Stimulated activated naive CD8-positive, alpha-beta T cell treated with anti-CD3 and anti-CD28 coated beads, Interleukin-15, amount 100 ng/mL, for 72 hours (primary cell): ENCODE data around the gene ARHGEF11.

Experiments used
- ATAC-seq: fragments of 150-1000 bp; cut with Tn5 transposase; 2 replicates; pipeline ENCODE4 v1.10.0; 2021; ENCODE audit warnings: mild to moderate bottlenecking, moderate library complexity
- DNase-seq, 2 donors: peaks; one replicate each; pipeline ENCODE4 v3.0.0; 2021 to 2022
- H3K27ac Mint-ChIP-seq, 2 donors: one replicate each; pipeline ENCODE4 v1.8.0; 2022; ENCODE audit warnings: mild to moderate bottlenecking in 2 of 2, mixed read lengths in 2 of 2, moderate library complexity in 2 of 2
- H3K27me3 Mint-ChIP-seq: one replicate; pipeline ENCODE4 v1.8.0; 2022; ENCODE audit warnings: mixed read lengths
- H3K4me1 Mint-ChIP-seq: one replicate; pipeline ENCODE4 v1.8.0; 2022; ENCODE audit warnings: mild to moderate bottlenecking, mixed read lengths
- H3K4me3 Mint-ChIP-seq, 2 donors: one replicate each; pipeline ENCODE4 v1.8.0; 2022; ENCODE audit warnings: mild to moderate bottlenecking in 2 of 2, mixed read lengths in 2 of 2, moderate library complexity in 1 of 2
- H3K9me3 Mint-ChIP-seq, 2 donors: one replicate each; pipeline ENCODE4 v1.8.0; 2022; ENCODE audit warnings: mixed read lengths in 2 of 2

ARHGEF11 gene

DNA sequence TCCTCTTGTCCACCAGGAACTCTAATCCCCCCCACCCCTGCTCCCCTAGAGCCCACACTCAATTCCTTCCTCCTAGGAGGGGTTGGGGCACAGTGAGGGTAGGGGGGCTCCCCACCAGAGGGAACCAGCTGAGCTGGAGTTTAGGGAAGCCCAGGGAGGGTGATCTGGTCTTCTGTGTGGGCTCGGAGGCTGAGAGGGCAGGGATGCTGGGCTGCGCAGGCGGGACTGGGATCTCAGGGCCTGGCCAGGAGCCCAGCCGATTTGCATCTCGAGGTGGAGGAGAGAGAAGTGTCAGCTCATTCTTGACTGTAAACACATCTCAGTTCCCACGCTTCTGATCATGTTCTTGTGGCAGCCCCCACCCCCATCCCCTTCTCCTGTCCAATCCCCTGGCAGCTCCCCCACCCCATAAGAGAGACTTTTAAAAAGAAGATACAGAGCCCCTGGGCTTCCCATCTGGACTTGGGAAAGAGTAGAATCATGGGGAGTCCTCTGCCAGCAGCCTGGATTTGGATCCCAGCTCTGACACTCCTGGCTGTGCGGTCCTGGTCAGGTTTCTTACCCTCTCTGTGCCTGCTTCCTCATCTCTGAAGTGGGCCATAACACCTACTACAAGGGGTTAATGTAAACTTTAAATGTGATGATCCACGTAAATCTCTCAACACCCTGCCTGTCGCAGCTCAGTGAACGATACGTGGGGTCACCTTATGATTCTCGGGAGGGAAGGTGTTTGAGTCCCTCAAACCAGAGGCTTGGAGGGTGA lies 145.4 kb downstream of the ARHGEF11 start:
- Mint-ChIP-seq H3K4me1 (peaks cover 17% of the 10 kb centered on the region), H3K9me3 (no peaks in the 10 kb centered on the region), H3K27me3 (peaks cover 40% of the 10 kb centered on the region), H3K27ac (no peak overlapping the region), H3K4me3 (no peak overlapping the region)
- ATAC-seq (no peak), DNase-seq (no peak)

DNA sequence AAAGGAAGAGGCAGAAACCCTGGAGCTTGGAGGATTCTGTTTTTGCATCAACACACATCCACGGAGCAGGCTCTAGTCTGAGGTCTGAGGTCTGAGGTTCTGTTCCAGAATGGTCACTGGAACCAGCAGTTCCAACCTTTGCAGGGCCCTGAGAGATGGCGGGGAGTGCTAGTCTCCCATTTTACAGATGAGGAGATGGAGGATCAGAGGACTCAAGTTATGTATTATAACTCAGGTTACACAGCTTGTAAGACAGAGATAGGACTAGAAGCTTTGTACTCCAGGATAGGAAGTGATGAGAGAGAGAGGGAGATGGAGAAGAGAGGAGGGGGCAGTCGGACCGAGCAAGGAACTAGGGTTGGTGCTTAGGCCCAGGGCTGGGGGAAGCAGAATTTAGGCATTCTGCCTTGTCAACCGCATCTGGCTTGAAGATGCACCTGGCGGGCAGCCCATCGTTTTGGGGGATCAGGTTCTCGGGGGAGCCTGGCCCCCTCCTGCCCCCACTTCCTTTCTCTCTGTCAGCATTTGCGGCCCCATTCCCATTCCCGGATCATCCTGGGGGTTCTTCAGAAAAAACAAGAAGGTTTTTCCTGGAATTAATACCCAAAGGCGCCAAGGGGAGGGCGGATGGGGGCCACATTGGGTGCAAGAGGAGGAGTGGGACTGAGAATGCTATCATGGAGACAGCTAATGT lies 146.4 kb downstream of the ARHGEF11 start:
- ATAC-seq: no peak
- Mint-ChIP-seq H3K27ac (no peak overlapping the region), H3K27me3 (peaks cover 48% of the 10 kb centered on the region), H3K9me3 (no peaks in the 10 kb centered on the region), H3K4me3 (no peak overlapping the region), H3K4me1 (peaks cover 17% of the 10 kb centered on the region)
- no peak for DNase-seq

- H3K4me1 Mint-ChIP-seq: peaks cover 19% of the 10 kb centered on the region
- H3K27me3 Mint-ChIP-seq: peaks cover 57% of the 10 kb centered on the region
- H3K4me3 Mint-ChIP-seq: no peak overlapping the region
- DNase-seq (no peak), ATAC-seq (no peak)
- no peaks in the 10 kb centered on the region for H3K9me3 Mint-ChIP-seq
- H3K27ac Mint-ChIP-seq: no peak overlapping the region
Observed at GRCh38 chr1:156898161-156898566, 147.4 kb downstream of the ARHGEF11 start.

DNA sequence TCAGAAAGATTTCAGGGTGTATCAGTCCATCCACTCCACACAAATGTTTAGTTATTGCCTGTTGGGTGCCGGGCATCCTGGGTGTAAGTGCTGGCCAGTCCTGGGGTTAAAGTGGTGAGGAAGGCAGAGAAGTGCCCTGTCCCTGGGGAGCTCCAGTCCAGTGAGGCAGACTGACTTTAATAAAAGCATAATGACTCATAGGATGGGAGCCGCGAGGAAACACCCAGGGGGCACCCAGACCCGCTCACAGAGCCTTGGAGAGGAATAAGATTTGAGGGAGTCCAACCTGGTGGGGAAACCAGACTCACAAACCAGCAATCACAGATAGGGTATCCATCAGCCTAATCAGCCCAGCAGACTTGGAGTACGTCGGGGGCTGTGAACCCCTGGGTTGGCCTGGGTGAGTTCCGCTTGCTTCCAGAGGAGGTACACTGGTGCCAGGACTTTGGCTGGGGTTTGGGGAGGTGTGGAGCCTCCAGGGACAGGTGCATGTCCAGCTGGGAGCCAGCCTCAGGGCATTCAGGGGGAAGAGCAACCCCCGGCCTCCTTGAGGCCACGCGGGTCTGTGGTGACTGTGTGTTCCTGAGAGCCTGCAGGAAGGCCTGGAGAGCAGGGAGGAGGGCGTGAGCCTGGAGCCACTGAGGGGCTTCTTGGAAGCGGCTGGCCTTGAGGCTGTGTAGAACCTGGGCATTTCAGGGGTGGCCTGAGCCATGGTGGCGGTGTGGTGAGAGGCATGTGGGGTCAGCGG lies 148.3 kb downstream of the ARHGEF11 start:
- Mint-ChIP-seq H3K9me3 (no peaks in the 10 kb centered on the region), H3K4me1 (peaks cover 26% of the 10 kb centered on the region), H3K27ac (peak overlapping the region in 1 of 2 donors; percentile 61), H3K27me3 (peaks cover 64% of the 10 kb centered on the region), H3K4me3 (peak overlapping the region in 1 of 2 donors; percentile 12)
- DNase-seq: no peak
- no peak for ATAC-seq

DNA sequence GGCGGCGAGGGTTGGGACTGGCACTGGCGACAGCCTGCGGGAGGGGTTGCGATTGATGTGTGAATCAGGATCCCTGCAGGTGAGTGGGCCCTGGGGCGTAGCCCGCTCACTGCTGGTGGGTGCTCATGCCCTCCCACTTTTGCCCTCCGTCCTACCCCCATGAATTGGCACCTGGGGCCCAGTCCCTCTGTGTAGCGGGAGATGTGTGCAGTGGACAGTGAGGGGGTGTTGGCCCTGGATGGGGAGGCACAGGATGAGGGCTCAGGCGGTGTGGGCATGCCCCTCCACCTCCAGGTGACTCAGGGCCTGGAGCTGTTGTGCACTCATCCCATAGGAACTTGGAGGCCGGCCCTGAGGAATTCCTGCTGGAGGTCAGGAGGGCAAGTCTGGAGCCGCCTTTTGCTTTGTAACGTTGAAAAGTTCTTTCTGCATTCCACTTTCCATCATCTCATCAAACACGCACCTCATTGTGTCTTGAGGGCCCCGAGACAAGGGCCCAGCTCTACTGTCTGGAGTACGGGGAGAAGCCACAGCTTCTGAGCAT lies 149.0 kb downstream of the ARHGEF11 start:
- Mint-ChIP-seq H3K9me3 (no peaks in the 10 kb centered on the region), H3K4me1 (peaks cover 31% of the 10 kb centered on the region), H3K27me3 (peaks cover 71% of the 10 kb centered on the region), H3K4me3 (no peak overlapping the region), H3K27ac (no peak overlapping the region)
- ATAC-seq: no peak
- DNase-seq: no peak

- Mint-ChIP-seq H3K4me1 (peaks cover 31% of the 10 kb centered on the region), H3K27me3 (peaks cover 77% of the 10 kb centered on the region)
Observed at GRCh38 chr1:156895927-156896326, 149.6 kb downstream of the ARHGEF11 start.

DNA sequence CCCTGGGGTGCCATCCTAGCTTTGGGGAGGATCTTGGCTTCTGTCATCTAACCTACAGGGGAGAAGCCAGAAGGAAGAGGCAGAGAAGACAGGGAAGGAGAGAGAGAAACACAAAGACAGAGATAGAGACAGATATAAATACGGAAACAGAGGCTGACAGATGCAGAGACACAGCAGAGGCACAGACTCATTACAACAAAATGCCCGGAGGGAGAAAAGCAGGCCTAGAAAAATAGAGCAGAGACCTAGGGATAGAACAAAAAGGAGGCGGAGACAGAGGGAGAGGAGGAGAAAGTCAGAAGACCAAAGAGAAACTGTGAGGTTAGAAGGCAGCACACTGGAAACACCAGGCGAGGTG lies 150.1 kb downstream of the ARHGEF11 start:
- Mint-ChIP-seq H3K4me3 (no peak overlapping the region), H3K27ac (no peak overlapping the region), H3K27me3 (peaks cover 82% of the 10 kb centered on the region), H3K4me1 (peaks cover 31% of the 10 kb centered on the region), H3K9me3 (no peaks in the 10 kb centered on the region)
- ATAC-seq (no peak), DNase-seq (no peak)

More at GRCh38 chr1:156895927-156896326, 149.6 kb downstream of the ARHGEF11 start:
- ATAC-seq: no peak
- Mint-ChIP-seq H3K9me3 (no peaks in the 10 kb centered on the region), H3K4me3 (no peak overlapping the region), H3K27ac (no peak overlapping the region)
- no peak for DNase-seq

DNA sequence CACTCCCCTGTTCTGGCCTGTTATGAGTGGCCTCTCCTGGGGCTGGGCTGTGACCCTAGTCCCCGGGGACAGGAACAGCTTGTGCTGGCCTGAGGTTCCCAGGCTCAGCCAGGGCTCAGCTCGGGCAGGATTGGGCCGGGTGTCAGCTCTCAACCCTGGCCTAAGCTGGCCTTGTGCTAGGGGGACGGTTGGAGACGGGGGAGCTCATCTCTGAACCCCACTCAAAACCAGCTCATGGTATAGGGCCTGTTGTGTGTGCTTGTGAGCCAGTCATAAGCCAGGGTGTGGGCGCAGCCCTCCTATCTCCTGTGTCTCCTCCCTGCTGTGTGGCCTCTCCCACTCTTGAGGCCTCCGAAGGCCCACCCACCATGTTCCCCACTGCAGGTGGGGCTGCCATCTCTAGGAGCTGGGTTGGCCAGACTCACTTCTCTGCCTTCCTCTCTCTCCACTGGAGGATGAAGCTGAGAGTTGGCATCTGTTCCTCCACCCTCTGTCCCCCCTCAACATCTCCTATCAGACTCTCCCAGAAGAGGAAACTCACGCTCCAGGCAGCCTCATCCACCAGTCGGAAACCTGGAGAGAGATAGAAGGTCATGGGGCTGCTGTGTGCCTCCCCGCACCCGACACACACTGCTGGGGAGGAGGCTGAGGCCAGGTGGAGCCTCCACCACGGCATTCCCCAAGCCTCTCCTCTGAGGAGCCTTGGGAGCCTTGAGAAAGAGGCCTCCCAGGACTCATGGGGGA lies 150.7 kb downstream of the ARHGEF11 start:
- H3K4me3 Mint-ChIP-seq: no peak overlapping the region
- DNase-seq: no peak
- no peaks in the 10 kb centered on the region for H3K9me3 Mint-ChIP-seq
- H3K4me1 Mint-ChIP-seq: peaks cover 31% of the 10 kb centered on the region
- no peak overlapping the region for H3K27ac Mint-ChIP-seq
- ATAC-seq: no peak
- H3K27me3 Mint-ChIP-seq: peaks cover 88% of the 10 kb centered on the region

DNA sequence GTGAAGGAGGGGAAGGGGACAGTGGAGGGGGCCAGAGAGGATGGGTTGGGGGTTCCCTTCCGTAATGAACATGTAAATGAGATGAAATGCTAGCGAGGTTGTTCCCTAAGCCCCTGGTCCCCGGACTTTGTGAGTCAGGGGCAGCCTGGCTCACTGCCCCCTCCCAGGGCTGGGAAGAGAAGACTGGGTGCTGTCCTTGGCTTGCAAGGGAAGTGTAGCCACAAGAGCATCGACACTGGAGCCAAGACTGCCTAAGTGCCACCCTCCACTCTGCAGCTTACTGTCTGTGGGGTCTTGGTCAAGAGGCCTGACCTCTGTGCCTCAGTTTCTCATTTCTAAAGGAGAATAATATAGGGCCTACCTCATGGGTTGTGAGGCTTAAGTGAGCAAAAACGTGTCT lies 151.5 kb downstream of the ARHGEF11 start:
- H3K9me3 Mint-ChIP-seq: no peaks in the 10 kb centered on the region
- H3K27me3 Mint-ChIP-seq: peaks cover 91% of the 10 kb centered on the region
- peaks cover 31% of the 10 kb centered on the region for H3K4me1 Mint-ChIP-seq

GRCh38 chr1:156893048-156893953 lies 152.2 kb downstream of the ARHGEF11 start, which contains the start of gene PEAR1:
Gene PEAR1, plus strand, starts transcription at chr1:156893718. Its CDS starts 10,209 bp downstream, at chr1:156903927.
- peak; percentile 14 for ATAC-seq
- peak within 1 kb of the TSS; percentile 61 to 76 for H3K4me3 Mint-ChIP-seq

More for the DNA sequence above, 151.5 kb downstream of the ARHGEF11 start:
- ATAC-seq (no peak), DNase-seq (no peak)
- Mint-ChIP-seq H3K4me3 (no peak overlapping the region), H3K27ac (no peak overlapping the region)

DNA sequence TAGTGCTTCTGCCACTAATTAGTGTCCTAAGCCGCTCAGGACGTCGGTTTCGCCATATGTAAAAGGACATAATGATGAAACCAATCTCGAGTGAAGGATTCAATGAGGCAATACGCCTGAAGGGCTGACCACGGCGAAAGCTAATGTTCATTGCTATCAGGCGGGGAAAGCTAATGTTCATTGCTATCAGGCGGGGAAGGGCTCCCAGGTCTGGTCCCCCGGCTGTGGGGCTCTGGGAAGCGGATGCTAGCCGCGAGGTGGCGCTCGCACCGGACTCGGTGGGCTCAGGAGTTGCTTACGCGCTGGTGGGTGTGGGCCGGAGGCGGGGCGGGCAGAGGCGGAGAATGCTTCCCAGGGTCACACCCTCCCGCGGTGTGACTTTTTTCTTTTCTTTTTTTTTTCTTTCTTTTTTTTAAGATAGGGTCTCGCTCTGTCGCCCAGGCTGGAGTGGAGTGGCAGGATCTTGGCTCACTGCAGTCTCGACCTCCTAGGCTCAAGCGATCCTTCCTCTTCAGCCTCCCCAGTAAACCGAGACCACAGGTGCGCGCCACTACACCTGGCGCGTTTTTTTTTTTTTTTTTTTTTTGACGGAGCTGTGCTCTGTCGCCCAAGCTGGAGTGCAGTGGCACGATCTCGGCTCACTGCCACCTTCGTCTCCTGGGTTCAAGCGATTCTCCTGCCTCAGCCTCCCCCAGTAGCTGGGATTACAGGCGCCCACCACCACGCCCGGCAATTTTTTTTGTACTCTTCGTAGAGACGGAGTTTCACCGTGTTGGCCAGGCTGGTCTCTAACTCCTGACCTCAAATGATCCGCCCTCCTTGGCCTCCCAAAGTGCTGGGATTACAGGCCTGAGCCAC lies 153.1 kb downstream of the ARHGEF11 start:
- Mint-ChIP-seq H3K27ac (no peak overlapping the region), H3K9me3 (no peaks in the 10 kb centered on the region), H3K27me3 (peaks cover 91% of the 10 kb centered on the region), H3K4me3 (peak overlapping the region; percentile 61 to 76), H3K4me1 (peaks cover 19% of the 10 kb centered on the region)
- peak; percentile 86 to 87 for DNase-seq
- ATAC-seq: peak; percentile 94

More at GRCh38 chr1:156893048-156893953, 152.2 kb downstream of the ARHGEF11 start, which contains the start of gene PEAR1:
- H3K27me3 Mint-ChIP-seq: peaks cover 91% of the 10 kb centered on the region
- DNase-seq: no peak
- no peak within 1 kb of the TSS for H3K27ac Mint-ChIP-seq
- peaks cover 26% of the 10 kb centered on the region for H3K4me1 Mint-ChIP-seq
- H3K9me3 Mint-ChIP-seq: no peaks in the 10 kb centered on the region

GRCh38 chr1:156889802-156890580 lies 155.6 kb downstream of the ARHGEF11 start:
- DNase-seq: peak; percentile 35 to 47
- no peaks in the 10 kb centered on the region for H3K9me3 Mint-ChIP-seq
- H3K4me3 Mint-ChIP-seq: no peak overlapping the region
- peaks cover 14% of the 10 kb centered on the region for H3K4me1 Mint-ChIP-seq
- H3K27ac Mint-ChIP-seq: no peak overlapping the region
- no peak for ATAC-seq
- H3K27me3 Mint-ChIP-seq: peaks cover 87% of the 10 kb centered on the region

DNA sequence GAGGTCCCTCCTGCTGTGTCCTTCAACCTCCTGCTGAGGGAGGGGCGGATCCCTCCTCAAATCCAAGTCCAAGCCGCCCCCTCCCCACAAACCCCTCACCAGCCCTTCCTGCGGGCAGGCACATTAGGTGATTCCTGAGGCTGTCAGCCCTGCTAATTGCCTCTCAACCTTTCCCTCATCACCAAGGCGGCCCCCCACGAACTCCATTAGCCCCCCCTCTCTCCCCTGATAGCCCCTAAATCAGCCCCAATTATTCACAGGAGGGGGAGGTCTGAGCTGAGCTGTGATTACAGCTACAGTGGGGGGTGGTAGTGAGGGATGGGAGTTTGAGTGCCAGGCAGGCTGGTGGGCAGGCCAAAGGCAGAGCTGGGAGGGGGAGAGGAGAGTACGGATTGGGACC lies 157.8 kb downstream of the ARHGEF11 start:
- no peak overlapping the region for H3K4me3 Mint-ChIP-seq
- DNase-seq (no peak), ATAC-seq (no peak)
- H3K9me3 Mint-ChIP-seq: no peaks in the 10 kb centered on the region
- H3K4me1 Mint-ChIP-seq: peaks cover 8% of the 10 kb centered on the region
- H3K27ac Mint-ChIP-seq: no peak overlapping the region
- H3K27me3 Mint-ChIP-seq: peaks cover 78% of the 10 kb centered on the region
